ENCODE measurements around the gene COX19. TPM values are rescaled to one million over a fixed set of nuclear protein-coding genes. Genes with fewer than 3 reads are reported as not detected.

Gene COX19
- total and polyA plus RNA-seq, 2 donors from 2014 or later: 4.8 to 14.7 TPM

DNA sequence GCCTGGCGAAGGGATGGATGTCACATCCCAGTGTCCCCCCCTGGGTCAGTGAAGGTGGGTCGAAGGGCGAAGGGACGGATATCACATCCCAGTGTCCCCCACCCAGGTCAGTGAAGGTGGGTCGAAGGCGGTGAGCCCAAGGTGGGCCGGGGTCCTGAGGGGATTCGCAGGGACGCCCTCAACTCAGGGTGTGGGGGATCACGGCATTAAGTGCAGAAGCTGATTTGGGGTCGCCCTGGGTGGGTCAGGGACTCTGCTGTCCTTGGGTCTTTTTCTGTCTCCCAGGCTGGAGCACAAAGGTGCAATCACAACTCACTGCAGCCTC, 42.7 kb downstream of the COX19 start:
- H3K9ac ChIP-seq (ENCODE audit: low read length in 3 of 3): no peak overlapping the region
- no peak overlapping the region for H3K27ac ChIP-seq (ENCODE audit: low read depth in 2 of 2, low read length in 2 of 2)
- FAIRE-seq (no peak), DNase-seq (peak in 1 of 5 donors; percentile 58)
- no peaks in the 10 kb centered on the region for H3K27me3 ChIP-seq (ENCODE audit: control insufficient read depth, insufficient read depth, low read length)
- intact Hi-C loops (cut with DNase I): no loop called here
- no peaks in the 10 kb centered on the region for H3K36me3 ChIP-seq (ENCODE audit: control insufficient read depth in 2 of 3, insufficient read depth in 3 of 3, low read length in 3 of 3)
- peaks cover 0 to 2% (median 0%) of the 10 kb centered on the region in 3 donors for H3K4me1 ChIP-seq (ENCODE audit: control insufficient read depth in 2 of 3, insufficient read depth in 2 of 3, low read depth in 1 of 3, low read length in 3 of 3)
- no peaks in the 10 kb centered on the region for H3K9me3 ChIP-seq (ENCODE audit: control insufficient read depth in 2 of 3, insufficient read depth in 1 of 3, low read length in 3 of 3)
- TF ChIP-seq, protein P1, sequence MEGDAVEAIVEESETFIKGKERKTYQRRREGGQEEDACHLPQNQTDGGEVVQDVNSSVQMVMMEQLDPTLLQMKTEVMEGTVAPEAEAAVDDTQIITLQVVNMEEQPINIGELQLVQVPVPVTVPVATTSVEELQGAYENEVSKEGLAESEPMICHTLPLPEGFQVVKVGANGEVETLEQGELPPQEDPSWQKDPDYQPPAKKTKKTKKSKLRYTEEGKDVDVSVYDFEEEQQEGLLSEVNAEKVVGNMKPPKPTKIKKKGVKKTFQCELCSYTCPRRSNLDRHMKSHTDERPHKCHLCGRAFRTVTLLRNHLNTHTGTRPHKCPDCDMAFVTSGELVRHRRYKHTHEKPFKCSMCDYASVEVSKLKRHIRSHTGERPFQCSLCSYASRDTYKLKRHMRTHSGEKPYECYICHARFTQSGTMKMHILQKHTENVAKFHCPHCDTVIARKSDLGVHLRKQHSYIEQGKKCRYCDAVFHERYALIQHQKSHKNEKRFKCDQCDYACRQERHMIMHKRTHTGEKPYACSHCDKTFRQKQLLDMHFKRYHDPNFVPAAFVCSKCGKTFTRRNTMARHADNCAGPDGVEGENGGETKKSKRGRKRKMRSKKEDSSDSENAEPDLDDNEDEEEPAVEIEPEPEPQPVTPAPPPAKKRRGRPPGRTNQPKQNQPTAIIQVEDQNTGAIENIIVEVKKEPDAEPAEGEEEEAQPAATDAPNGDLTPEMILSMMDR (IDR thresholded peaks at IDR 0.05; ENCODE audit: borderline replicate concordance, extremely low read depth, insufficient read depth): no peak
- H3K4me3 ChIP-seq (ENCODE audit: low read length in 3 of 3): no peak overlapping the region

DNA sequence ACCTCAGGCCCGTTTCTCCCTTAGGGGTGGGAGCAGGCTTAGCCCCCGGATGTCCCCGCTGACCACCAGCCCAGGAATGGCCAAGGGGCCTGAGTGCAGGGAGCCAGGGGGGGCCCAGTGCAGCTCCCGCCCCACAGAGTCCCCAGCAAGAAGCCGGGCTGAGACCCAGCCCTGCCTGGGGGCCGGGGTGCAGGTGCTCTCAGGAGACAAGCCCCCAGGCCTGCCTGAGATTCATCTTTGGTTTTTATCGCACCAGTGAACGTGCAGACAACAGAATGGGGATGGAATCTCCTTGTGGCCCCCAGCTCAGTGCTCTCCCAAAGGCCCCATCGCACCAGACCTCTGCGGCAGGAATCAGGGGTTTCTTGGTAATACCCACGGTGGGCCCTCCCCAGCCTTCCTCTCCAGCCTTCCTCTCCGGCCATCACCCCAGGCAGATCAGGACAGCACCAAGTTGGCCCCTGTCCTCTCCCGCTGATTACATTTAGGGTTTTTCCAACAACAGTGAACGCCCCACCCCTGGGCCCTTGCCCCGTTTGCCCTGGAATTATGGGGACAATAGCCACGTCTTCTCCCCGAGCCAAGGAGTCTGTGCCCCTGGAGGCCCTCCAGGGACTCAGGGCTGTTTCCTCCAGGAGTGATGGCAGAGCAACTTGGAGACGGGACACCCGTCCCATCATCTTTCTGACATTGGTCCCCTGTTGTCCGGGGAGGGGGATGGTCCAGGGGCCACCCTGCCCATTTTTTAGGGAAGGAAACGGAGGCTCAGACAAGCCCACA, 43.3 kb downstream of the COX19 start:
- no peak overlapping the region for H3K27ac ChIP-seq (ENCODE audit: low read depth in 2 of 2, low read length in 2 of 2)
- no peaks in the 10 kb centered on the region for H3K27me3 ChIP-seq (ENCODE audit: control insufficient read depth, insufficient read depth, low read length)
- H3K9ac ChIP-seq (ENCODE audit: low read length in 3 of 3): no peak overlapping the region
- peaks cover 0 to 2% (median 0%) of the 10 kb centered on the region in 3 donors for H3K4me1 ChIP-seq (ENCODE audit: control insufficient read depth in 2 of 3, insufficient read depth in 2 of 3, low read depth in 1 of 3, low read length in 3 of 3)
- TF ChIP-seq, protein P1 (IDR thresholded peaks at IDR 0.05; ENCODE audit: borderline replicate concordance, extremely low read depth, insufficient read depth): no peak
- no peak overlapping the region for H3K4me3 ChIP-seq (ENCODE audit: low read length in 3 of 3)
- peak in 2 of 5 donors; percentile 37 to 66 for DNase-seq
- H3K9me3 ChIP-seq (ENCODE audit: control insufficient read depth in 2 of 3, insufficient read depth in 1 of 3, low read length in 3 of 3): no peaks in the 10 kb centered on the region
- FAIRE-seq: no peak
- intact Hi-C loops (cut with DNase I): no loop called here
- no peaks in the 10 kb centered on the region for H3K36me3 ChIP-seq (ENCODE audit: control insufficient read depth in 2 of 3, insufficient read depth in 3 of 3, low read length in 3 of 3)

DNA sequence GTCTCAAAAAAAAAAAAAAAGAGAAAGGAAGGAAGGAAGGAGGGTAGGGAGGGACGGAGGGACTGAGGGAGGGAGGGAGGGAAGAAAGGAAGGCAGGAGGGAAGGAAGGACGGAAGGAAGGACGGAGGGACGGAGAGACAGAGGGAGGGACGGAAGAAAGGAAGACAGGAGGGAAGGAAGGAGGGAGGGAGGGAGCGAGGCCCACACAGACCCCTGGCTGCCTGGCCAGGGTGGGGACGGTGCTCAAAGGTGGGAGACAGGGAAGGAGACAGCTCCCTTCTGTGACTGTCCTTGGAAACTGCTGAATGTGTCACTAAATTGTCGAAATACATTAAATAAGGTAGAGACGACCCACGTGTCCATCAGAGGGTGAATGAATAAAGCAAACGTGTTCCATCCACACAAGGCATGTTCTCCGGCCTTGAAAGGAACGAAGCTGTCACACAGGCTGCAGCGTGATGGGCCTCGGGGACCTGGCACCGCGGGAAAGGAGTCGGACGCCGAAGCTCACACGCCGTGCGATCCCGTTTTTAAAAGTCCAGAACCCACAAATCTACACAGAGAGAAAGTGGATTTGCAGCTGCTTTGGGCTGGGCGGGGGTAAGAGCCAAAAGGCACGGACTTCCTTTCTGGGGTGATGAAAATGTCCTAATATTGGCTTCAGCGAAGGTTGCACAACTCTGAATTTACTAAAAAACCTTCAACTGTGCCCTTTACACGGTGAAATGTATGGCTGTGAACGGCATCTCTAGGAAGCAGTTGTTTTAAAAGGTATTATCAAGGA, 44.2 kb downstream of the COX19 start:
- TF ChIP-seq, protein P1 (IDR thresholded peaks at IDR 0.05; ENCODE audit: borderline replicate concordance, extremely low read depth, insufficient read depth): no peak
- peaks cover 0 to 2% (median 0%) of the 10 kb centered on the region in 3 donors for H3K4me1 ChIP-seq (ENCODE audit: control insufficient read depth in 2 of 3, insufficient read depth in 2 of 3, low read depth in 1 of 3, low read length in 3 of 3)
- peak in 1 of 5 donors; percentile 48 for DNase-seq
- FAIRE-seq: no peak
- no peak overlapping the region for H3K27ac ChIP-seq (ENCODE audit: low read depth in 2 of 2, low read length in 2 of 2)
- H3K9ac ChIP-seq (ENCODE audit: low read length in 3 of 3): no peak overlapping the region
- no peaks in the 10 kb centered on the region for H3K27me3 ChIP-seq (ENCODE audit: control insufficient read depth, insufficient read depth, low read length)
- intact Hi-C loops (cut with DNase I): no loop called here
- H3K36me3 ChIP-seq (ENCODE audit: control insufficient read depth in 2 of 3, insufficient read depth in 3 of 3, low read length in 3 of 3): no peaks in the 10 kb centered on the region
- no peak overlapping the region for H3K4me3 ChIP-seq (ENCODE audit: low read length in 3 of 3)
- no peaks in the 10 kb centered on the region for H3K9me3 ChIP-seq (ENCODE audit: control insufficient read depth in 2 of 3, insufficient read depth in 1 of 3, low read length in 3 of 3)

All from kidney (tissue), 14 donors.